ENCODE results near the gene IL1RL1.

The IL1RL1 gene

GRCh38 chr2:102294802-102295489 lies 16.4 kb upstream of the IL1RL1 start:
- no peak for DNase-seq

- no peak for DNase-seq
These were observed 15.8 kb upstream of the IL1RL1 start for GRCh38 chr2:102295566-102295965.

GRCh38 chr2:102296449-102296848 lies 14.9 kb upstream of the IL1RL1 start:
- DNase-seq: no peak

GRCh38 chr2:102297891-102298290 lies 13.5 kb upstream of the IL1RL1 start:
- no peak for DNase-seq

GRCh38 chr2:102301867-102302362 lies 9.4 kb upstream of the IL1RL1 start:
- DNase-seq: peak; percentile 65

GRCh38 chr2:102302458-102302857 lies 8.9 kb upstream of the IL1RL1 start:
- no peak for DNase-seq

- DNase-seq: no peak
These were observed 7.8 kb upstream of the IL1RL1 start for GRCh38 chr2:102303589-102303988.

GRCh38 chr2:102304268-102304667 lies 7.1 kb upstream of the IL1RL1 start:
- DNase-seq: no peak

- no peak for DNase-seq
These were observed 6.4 kb upstream of the IL1RL1 start for GRCh38 chr2:102304711-102305611.

- DNase-seq: no peak
These were observed 5.2 kb upstream of the IL1RL1 start for GRCh38 chr2:102306125-102306524.

- DNase-seq: no peak
These were observed 1.7 kb downstream of the IL1RL1 start for GRCh38 chr2:102313025-102313424.

- DNase-seq: no peak
These were observed 2.1 kb downstream of the IL1RL1 start for GRCh38 chr2:102313471-102313870.

GRCh38 chr2:102313950-102314349 lies 2.6 kb downstream of the IL1RL1 start:
- no peak for DNase-seq

GRCh38 chr2:102315921-102316320 lies 4.6 kb downstream of the IL1RL1 start:
- no peak for DNase-seq

GRCh38 chr2:102317715-102318114 lies 6.4 kb downstream of the IL1RL1 start:
- no peak for DNase-seq

GRCh38 chr2:102318437-102318836 lies 7.1 kb downstream of the IL1RL1 start:
- DNase-seq: no peak

- DNase-seq: no peak
These were observed 10.8 kb downstream of the IL1RL1 start for GRCh38 chr2:102321941-102322719.

GRCh38 chr2:102324914-102325313 lies 13.6 kb downstream of the IL1RL1 start:
- DNase-seq: peak; percentile 23

- DNase-seq: no peak
These were observed 20.1 kb downstream of the IL1RL1 start for GRCh38 chr2:102331311-102331980.

GRCh38 chr2:102334486-102334885 lies 23.1 kb downstream of the IL1RL1 start:
- no peak for DNase-seq

- no peak for DNase-seq
These were observed 24.6 kb downstream of the IL1RL1 start for GRCh38 chr2:102335871-102336366.

GRCh38 chr2:102336502-102336945 lies 25.2 kb downstream of the IL1RL1 start:
- no peak for DNase-seq

Measured in CD4-positive, alpha-beta T cell treated with Interleukin-21 for 1 hour (primary cell).